HepG2 (cell line): ENCODE measurements around the gene CAPN3. TPM values are rescaled to one million over a fixed set of nuclear protein-coding genes. Genes with fewer than 3 reads are reported as not detected.

Source experiments
- ATAC-seq: fragments of 200-7000 bp; cut with Tn5 transposase; 3 replicates; pipeline ENCODE4 v1.9.1; 2020; ENCODE audit warnings: mild to moderate bottlenecking, moderate library complexity
- BruUV-seq: library from RNA; stranded (reverse); fragments of 400-500 nt; replicated peaks from 2 replicates; lab custom pipeline; 2021; lab: Mats Ljungman, UMichigan
- CTCF ChIA-PET: fragments of 300-600 bp; formaldehyde crosslinking; extraction: SDS; loops from one replicate; lab custom pipeline; 2021; ENCODE audit warnings: low total read pairs, inconsistent platforms, low intra/inter-chr PET ratio; lab: Yijun Ruan, JAX
- POLR2A ChIA-PET: fragments of 350-600 bp; sonication (Branson Sonifier 250); formaldehyde crosslinking; loops from one replicate; lab custom pipeline; 2020; ENCODE audit warnings: antibody characterized with exemption, inconsistent platforms; lab: Yijun Ruan, JAX
- DNase-seq: peaks from one replicate; pipeline ENCODE4 v3.0.0-alpha.2; 2015; ENCODE audit warnings: low spot score
- FAIRE-seq: peaks from 3 replicates; lab custom pipeline; 2011; peaks lifted over from hg19 to GRCh38; lab: Jason Lieb, UNC
- H2AFZ ChIP-seq: one replicate; pipeline ENCODE4 v1.6.1; 2011; ENCODE audit warnings: low read length, inconsistent platforms
- H3K27ac ChIP-seq: fragments of 300-600 bp; 3 replicates; pipeline ENCODE4 v1.8.0; 2011; ENCODE audit warnings: mixed run types, mild to moderate bottlenecking, mixed read lengths, low read length, inconsistent platforms; ENCODE audit not compliant: insufficient read depth; ENCODE audit errors: extremely low read length
- H3K27me3 ChIP-seq, 2 experiments: fragments of 200-600 bp in 1 of 2; 2 replicates in 1 of 2; 3 replicates in 1 of 2; pipeline versions ENCODE4 v1.6.0 to v1.8.0; 2011; ENCODE audit warnings: low read length in 2 of 2, mild to moderate bottlenecking in 2 of 2, moderate library complexity in 2 of 2, inconsistent platforms in 1 of 2; ENCODE audit not compliant: insufficient read depth in 2 of 2, control insufficient read depth in 1 of 2
- H3K36me3 ChIP-seq, 2 experiments: fragments of 200-600 bp in 1 of 2; replicated peaks in 1 of 2; 2 replicates in 1 of 2; 3 replicates in 1 of 2; pipeline versions ENCODE4 v1.5.1 to v1.8.0; 2011; ENCODE audit warnings: low read length in 2 of 2, inconsistent platforms in 1 of 2; ENCODE audit not compliant: insufficient read depth in 2 of 2, control insufficient read depth in 1 of 2
- H3K4me1 ChIP-seq: 2 replicates; pipeline ENCODE4 v1.5.1; 2012; ENCODE audit warnings: low read length, inconsistent platforms; ENCODE audit not compliant: insufficient read depth
- H3K4me2 ChIP-seq: 2 replicates; pipeline ENCODE4 v1.6.0; 2011; ENCODE audit warnings: low read depth, low read length, inconsistent platforms
- H3K4me3 ChIP-seq, 3 experiments: fragments of 200-600 bp in 1 of 3; sonication (generic), shearing (Covaris generic) in 1 of 3; replicated peaks in 1 of 3; 2 replicates each; pipeline ENCODE4 v1.5.1; 2011 to 2016; ENCODE audit warnings: low read length in 3 of 3, inconsistent platforms in 2 of 3, low read depth in 2 of 3, mild to moderate bottlenecking in 2 of 3, control low read depth in 1 of 3, mixed read lengths in 1 of 3; ENCODE audit not compliant: insufficient read depth in 1 of 3
- H3K79me2 ChIP-seq: one replicate; pipeline ENCODE4 v1.6.1; 2011; ENCODE audit warnings: low read length, inconsistent platforms; ENCODE audit not compliant: insufficient read depth
- H3K9ac ChIP-seq: 2 replicates; pipeline ENCODE4 v1.6.0; 2011; ENCODE audit warnings: mild to moderate bottlenecking, low read depth, low read length, inconsistent platforms; ENCODE audit not compliant: insufficient read depth
- H3K9me3 ChIP-seq: 2 replicates; pipeline ENCODE4 v1.5.1; 2012; ENCODE audit warnings: mild to moderate bottlenecking, low read length
- H4K20me1 ChIP-seq: 2 replicates; pipeline ENCODE4 v1.6.0; 2011; ENCODE audit warnings: inconsistent platforms, mild to moderate bottlenecking, low read length, moderate library complexity; ENCODE audit not compliant: insufficient read depth
- ATM ChIP-seq: fragments of 450-650 bp; IDR thresholded peaks from 2 replicates; pipeline ENCODE4 v1.7.1; 2017; ENCODE audit warnings: mild to moderate bottlenecking, borderline replicate concordance
- MXD4 ChIP-seq: IDR thresholded peaks from 2 replicates; pipeline ENCODE4 v1.6.1; 2016; ENCODE audit warnings: mild to moderate bottlenecking, missing biosample characterization, missing genetic modification reagents
- NCOR1 ChIP-seq: fragments of 200-600 bp; sonication (generic); IDR thresholded peaks from 2 replicates; pipeline ENCODE4 v1.7.0; 2017; ENCODE audit warnings: antibody characterized with exemption, low read length, borderline replicate concordance
- NFE2L1 ChIP-seq: sonication (generic); formaldehyde crosslinking; IDR thresholded peaks from 2 replicates; pipeline ENCODE4 v1.4.0; 2020; ENCODE audit warnings: missing genetic modification reagents, mild to moderate bottlenecking, borderline replicate concordance
- POGZ ChIP-seq: sonication (generic); formaldehyde crosslinking; IDR thresholded peaks from 2 replicates; pipeline ENCODE4 v1.4.0; 2020; ENCODE audit warnings: mild to moderate bottlenecking, missing genetic modification reagents
- PRDM15 ChIP-seq: sonication (generic); formaldehyde crosslinking; IDR thresholded peaks from 2 replicates; pipeline ENCODE4 v1.4.0; 2020; ENCODE audit warnings: missing genetic modification reagents
- RXRB ChIP-seq: IDR thresholded peaks from 2 replicates; pipeline ENCODE4 v1.6.1; 2016; ENCODE audit warnings: borderline replicate concordance, missing genetic modification reagents, missing compliant biosample characterization
- ZMAT5 ChIP-seq: sonication (generic); formaldehyde crosslinking; IDR thresholded peaks from 2 replicates; pipeline ENCODE4 v1.5.0; 2020; ENCODE audit warnings: mild to moderate bottlenecking, low read depth, missing genetic modification reagents, borderline replicate concordance
- ZNF704 ChIP-seq: sonication (generic); formaldehyde crosslinking; IDR thresholded peaks from 2 replicates; pipeline ENCODE4 v1.8.1; 2023; ENCODE audit warnings: mild to moderate bottlenecking, inconsistent platforms, moderate library complexity, missing genetic modification reagents, borderline replicate concordance
- ZNF768 ChIP-seq: sonication (generic); formaldehyde crosslinking; IDR thresholded peaks from 2 replicates; pipeline ENCODE4 v1.4.0; 2020; ENCODE audit warnings: missing genetic modification reagents
- ZSCAN9 ChIP-seq: IDR thresholded peaks from 2 replicates; pipeline ENCODE4 v1.6.1; 2016; ENCODE audit warnings: borderline replicate concordance
- WGBS: methylation state at CpG from one replicate; pipeline ENCODE4 v1.1.6; 2017; ENCODE audit warnings: low lambda C conversion rate; 5-methylcytosine and 5-hydroxymethylcytosine counted together
- in situ Hi-C: cut with HindIII; loops from 2 replicates; pipeline ENCODE4 v1.10.0; 2017; ENCODE audit warnings: low pct_unique_long_range_greater_than_20kb; ENCODE audit not compliant: extremely low pct_ligation_motif_present
- intact Hi-C: fragments of 100-400 bp; cut with micrococcal nuclease; formaldehyde crosslinking; loops from one replicate; pipeline ENCODE4 v1.10.0; 2022; ENCODE audit not compliant: unreplicated experiment
- polyA plus RNA-seq, 8 experiments: library from polyadenylated mRNA; depleted of rRNA in 3 of 8; stranded (reverse) in 7 of 8; unstranded in 1 of 8; fragments of >200 nt; fragmentation: Illumina TruSeq in 4 of 8; extraction: Trizol in 4 of 8; gene quantifications; 2 replicates each; pipeline versions ENCODE4 v1.2.1 to v1.2.3, GENCODE V29; 2011 to 2016; ENCODE audit warnings: low read depth in 4 of 8, missing spikeins in 1 of 8, mixed read lengths in 1 of 8; ENCODE audit not compliant: insufficient read depth in 1 of 8
- total RNA-seq, 5 experiments: library from RNA; depleted of rRNA; stranded (reverse); fragments of >200 nt; fragmentation: Illumina TruSeq; extraction: Trizol; gene quantifications; 2 replicates each; pipeline ENCODE4 v1.2.3, GENCODE V29; 2016; ENCODE audit warnings: low read depth in 1 of 5

The CAPN3 gene
- total and polyA plus RNA-seq, 2 of the 13 experiments (the other 11 are each of a cell fraction or from before 2014, with no cell fraction given): 1.3 to 4.6 TPM

GRCh38 chr15:42354824-42355223 is 4.5 kb upstream of the CAPN3 start:
- in situ Hi-C loops: no loop called here
- H3K27ac ChIP-seq: no peak overlapping the region
- no peak for FAIRE-seq
- no TSS peak for BruUV-seq
- CTCF ChIA-PET: no interaction called here
- H3K4me2 ChIP-seq: no peak overlapping the region
- no peaks in the 10 kb centered on the region for H3K36me3 ChIP-seq
- H2AFZ ChIP-seq: no peak overlapping the region
- H3K27me3 ChIP-seq: no peaks in the 10 kb centered on the region
- WGBS: 84% methylated on average over 2 of the region's 2 CpGs
- TF ChIP-seq NFE2L1 (CRISPR knock-in tag) (no peak), ZMAT5 (no peak), ZNF704 (CRISPR knock-in tag) (no peak), ZSCAN9 (no peak), ZNF768 (CRISPR knock-in tag) (no peak), NCOR1 (no peak), ATM (no peak), RXRB (CRISPR knock-in tag) (no peak), POGZ (no peak), MXD4 (no peak), PRDM15 (no peak)
- TF ChIP-seq, all 625 proteins: peak for 0
- no peak for ATAC-seq
- H3K9ac ChIP-seq: no peak overlapping the region
- H4K20me1 ChIP-seq: no peaks in the 10 kb centered on the region
- intact Hi-C loops: no loop called here
- POLR2A ChIA-PET: no interaction called here
- H3K4me3 ChIP-seq: no peak overlapping the region
- DNase-seq: no peak
- H3K9me3 ChIP-seq: no peaks in the 10 kb centered on the region
- no peaks in the 10 kb centered on the region for H3K79me2 ChIP-seq
- no peaks in the 10 kb centered on the region for H3K4me1 ChIP-seq
